ENCODE measurements around the gene LIFR. TPM values are rescaled to one million over a fixed set of nuclear protein-coding genes. Genes with fewer than 3 reads are reported as not detected.

Gene LIFR
- total and polyA plus RNA-seq, 3 donors from 2014 or later = 19.7 to 63.9 (median 49.9) TPM

GRCh38 chr5:38529955-38530646 is 26.3 kb downstream of the LIFR start:
- no peaks in the 10 kb centered on the region for H3K4me1 ChIP-seq
- H3K4me3 ChIP-seq = no peak overlapping the region
- H3K36me3 ChIP-seq (ENCODE audit: low read depth, missing control alignments) = no peaks in the 10 kb centered on the region
- TF ChIP-seq CTCF (IDR thresholded peaks at IDR 0.05) (no peak), POLR2A (IDR thresholded peaks at IDR 0.05) (no peak)
- H3K27ac ChIP-seq = no peak overlapping the region
- H3K9me3 ChIP-seq = no peaks in the 10 kb centered on the region
- 76 to 78% methylated on average over 4 of the region's 4 CpGs for WGBS, 2 donors
- no peaks in the 10 kb centered on the region for H3K27me3 ChIP-seq
- intact Hi-C loops (cut with DNase I; ENCODE audit: low total_unique reads) = no loop called here
- no peak for DNase-seq

- H3K27me3 ChIP-seq = no peaks in the 10 kb centered on the region
- H3K36me3 ChIP-seq (ENCODE audit: low read depth, missing control alignments) = no peaks in the 10 kb centered on the region
- intact Hi-C loops (cut with DNase I; ENCODE audit: low total_unique reads) = no loop called here
- no peak for DNase-seq
- WGBS, 2 donors = 76 to 88% methylated on average over 3 of the region's 3 CpGs
- H3K27ac ChIP-seq = no peak overlapping the region
- no peaks in the 10 kb centered on the region for H3K4me1 ChIP-seq
- H3K9me3 ChIP-seq = no peaks in the 10 kb centered on the region
- TF ChIP-seq CTCF (IDR thresholded peaks at IDR 0.05) = no peak
- TF ChIP-seq POLR2A (IDR thresholded peaks at IDR 0.05) = no peak
- H3K4me3 ChIP-seq = no peak overlapping the region
Observed at GRCh38 chr5:38528162-38528703, 28.2 kb downstream of the LIFR start.

- intact Hi-C loops (cut with DNase I; ENCODE audit: low total_unique reads) = no loop called here
- no peak for DNase-seq
- no peaks in the 10 kb centered on the region for H3K9me3 ChIP-seq
- H3K4me3 ChIP-seq = no peak overlapping the region
- H3K4me1 ChIP-seq = no peaks in the 10 kb centered on the region
- no peak for TF ChIP-seq CTCF (IDR thresholded peaks at IDR 0.05)
- no peak for TF ChIP-seq POLR2A (IDR thresholded peaks at IDR 0.05)
- no peaks in the 10 kb centered on the region for H3K36me3 ChIP-seq (ENCODE audit: low read depth, missing control alignments)
- WGBS, 2 donors = 81 to 88% methylated on average over 2 of the region's 2 CpGs
- no peaks in the 10 kb centered on the region for H3K27me3 ChIP-seq
- H3K27ac ChIP-seq = no peak overlapping the region
Observed at GRCh38 chr5:38527475-38527874, 29.0 kb downstream of the LIFR start.

- intact Hi-C loops (cut with DNase I; ENCODE audit: low total_unique reads) = no loop called here
- Histone ChIP-seq H3K4me3 (no peak overlapping the region), H3K27ac (no peak overlapping the region), H3K4me1 (no peaks in the 10 kb centered on the region), H3K36me3 (ENCODE audit: low read depth, missing control alignments) (no peaks in the 10 kb centered on the region), H3K27me3 (no peaks in the 10 kb centered on the region), H3K9me3 (no peaks in the 10 kb centered on the region)
- no peak for TF ChIP-seq POLR2A (IDR thresholded peaks at IDR 0.05)
- no peak for TF ChIP-seq CTCF (IDR thresholded peaks at IDR 0.05)
- DNase-seq = no peak
- 86 to 95% methylated on average over 3 of the region's 3 CpGs for WGBS, 2 donors
Observed at GRCh38 chr5:38524022-38524421, 32.4 kb downstream of the LIFR start.

GRCh38 chr5:38519476-38519875 is 37.0 kb downstream of the LIFR start:
- no peaks in the 10 kb centered on the region for H3K9me3 ChIP-seq
- no peak for TF ChIP-seq CTCF (IDR thresholded peaks at IDR 0.05)
- no peak for TF ChIP-seq POLR2A (IDR thresholded peaks at IDR 0.05)
- H3K36me3 ChIP-seq (ENCODE audit: low read depth, missing control alignments) = no peaks in the 10 kb centered on the region
- no peak overlapping the region for H3K27ac ChIP-seq
- WGBS, 2 donors = 96 to 98% methylated on average over 3 of the region's 3 CpGs
- H3K4me3 ChIP-seq = no peak overlapping the region
- H3K4me1 ChIP-seq = no peaks in the 10 kb centered on the region
- intact Hi-C loops (cut with DNase I; ENCODE audit: low total_unique reads) = no loop called here
- DNase-seq = no peak
- no peaks in the 10 kb centered on the region for H3K27me3 ChIP-seq
